BJ (cell line): Measurements from ENCODE around the gene HIF1AN. TPM values are rescaled to one million over a fixed set of nuclear protein-coding genes. Genes with fewer than 3 reads are reported as not detected.

Experiments used
- CTCF ChIA-PET: fragments of 350-600 bp; formaldehyde crosslinking; extraction: SDS; loops from one replicate; lab custom pipeline; 2021; ENCODE audit warnings: antibody characterized with exemption, inconsistent platforms; lab: Yijun Ruan, JAX
- POLR2A ChIA-PET: fragments of 300-600 bp; sonication (Branson Sonifier 250); formaldehyde crosslinking; extraction: SDS; loops from one replicate; lab custom pipeline; 2021; ENCODE audit warnings: antibody characterized with exemption; lab: Charles Lee
- DNase-seq: peaks from one replicate; pipeline ENCODE4 v3.0.0-alpha.2; 2011; ENCODE audit warnings: low read depth
- H3K27me3 ChIP-seq: 2 replicates; pipeline ENCODE4 v1.6.0; 2011; ENCODE audit warnings: low read length; ENCODE audit not compliant: control insufficient read depth, insufficient read depth
- H3K36me3 ChIP-seq: 2 replicates; pipeline ENCODE4 v1.5.1; 2011; ENCODE audit warnings: low read length; ENCODE audit not compliant: control insufficient read depth, insufficient read depth
- H3K4me3 ChIP-seq: 2 replicates; pipeline ENCODE4 v1.5.1; 2011; ENCODE audit warnings: low read depth, mild to moderate bottlenecking, control low read depth, low read length
- CTCF ChIP-seq: IDR thresholded peaks from 2 replicates; pipeline ENCODE4 v1.5.1; 2011; ENCODE audit warnings: low read depth, mild to moderate bottlenecking, control low read depth, inconsistent platforms, low read length, moderate library complexity; ENCODE audit not compliant: insufficient read depth
- polyA plus RNA-seq: library from polyadenylated mRNA; depleted of rRNA; stranded (reverse); fragments of >200 nt; gene quantifications from 2 replicates; pipeline ENCODE4 v1.2.3, GENCODE V29; 2011

The HIF1AN gene
- polyA plus RNA-seq, 1 experiment, result 7.4 TPM

GRCh38 chr10:100524638-100525037, 11.1 kb upstream of the HIF1AN start:
- Histone ChIP-seq H3K27me3 (no peaks in the 10 kb centered on the region), H3K4me3 (no peak overlapping the region), H3K36me3 (peaks cover 18% of the 10 kb centered on the region)
- ChIA-PET CTCF (interaction anchor here (0.6 to 2.9 kb wide), 8 partner anchors 9 to 620 kb away, joined by 3 to 11 read pairs (median 4); partner anchors contain the start of gene HIF1AN), POLR2A (no interaction called here)
- no peak for TF ChIP-seq CTCF
- no peak for DNase-seq

- CTCF ChIA-PET, result interaction anchor here (1.4 to 2.7 kb wide), 4 partner anchors 10 to 351 kb away, joined by 3 to 13 read pairs (median 7); no protein-coding TSS in a partner anchor
- POLR2A ChIA-PET, result no interaction called here
- Histone ChIP-seq H3K4me3 (peak overlapping the region; percentile 97), H3K27me3 (no peaks in the 10 kb centered on the region), H3K36me3 (peaks cover 18% of the 10 kb centered on the region)
- DNase-seq, result no peak
- no peak for TF ChIP-seq CTCF
Measured at GRCh38 chr10:100528123-100528886, 7.4 kb upstream of the HIF1AN start.

- Histone ChIP-seq H3K36me3 (peaks cover 17% of the 10 kb centered on the region), H3K4me3 (peak overlapping the region; percentile 97), H3K27me3 (no peaks in the 10 kb centered on the region)
- TF ChIP-seq CTCF, result no peak
- DNase-seq, result no peak
- POLR2A ChIA-PET, result no interaction called here
- CTCF ChIA-PET, result interaction anchor here (1.4 to 2.7 kb wide), 4 partner anchors 10 to 350 kb away, joined by 3 to 13 read pairs (median 7); no protein-coding TSS in a partner anchor
Measured at GRCh38 chr10:100528921-100529474, 6.7 kb upstream of the HIF1AN start.

- TF ChIP-seq CTCF, result no peak
- ChIA-PET POLR2A (no interaction called here), CTCF (interaction anchor here (0.7 to 2.7 kb wide), 4 partner anchors 10 to 349 kb away, joined by 3 to 7 read pairs (median 4); no protein-coding TSS in a partner anchor)
- Histone ChIP-seq H3K36me3 (peaks cover 11% of the 10 kb centered on the region), H3K4me3 (peak within 1 kb of the TSS; percentile 97), H3K27me3 (no peaks in the 10 kb centered on the region)
- no peak for DNase-seq
Measured at GRCh38 chr10:100529475-100530298, 6.1 kb upstream of the HIF1AN start, which contains the start of gene NDUFB8. TSS of gene NDUFB8 (minus strand) at chr10:100529871. CDS start at chr10:100529851, 20 bp downstream.
